COLO668 (cell line): ENCODE measurements around the gene SHPK.
A peak's percentile ranks its signal among the peaks of the same experiment; 100 is the strongest.

Source experiments
- DNase-seq: peaks from one replicate; lab custom pipeline; 2025; ENCODE audit not compliant: unreplicated experiment; lab: John Stamatoyannopoulos, UW

SHPK gene

GRCh38 chr17:3663102-3664011 lies 27.3 kb upstream of the SHPK start:
- DNase-seq: no peak

GRCh38 chr17:3660311-3660891 lies 24.4 kb upstream of the SHPK start:
- no peak for DNase-seq

GRCh38 chr17:3659541-3660111 lies 23.6 kb upstream of the SHPK start:
- no peak for DNase-seq

GRCh38 chr17:3658784-3659449 lies 22.9 kb upstream of the SHPK start:
- no peak for DNase-seq

- DNase-seq: no peak
Measured at GRCh38 chr17:3657874-3658783, 22.1 kb upstream of the SHPK start.

GRCh38 chr17:3657588-3657869 lies 21.5 kb upstream of the SHPK start:
- DNase-seq: no peak

- DNase-seq: no peak
Measured at GRCh38 chr17:3656755-3657587, 20.9 kb upstream of the SHPK start.

- no peak for DNase-seq
Measured at GRCh38 chr17:3656353-3656752, 20.3 kb upstream of the SHPK start.

GRCh38 chr17:3655766-3656165 lies 19.7 kb upstream of the SHPK start:
- no peak for DNase-seq

- DNase-seq: peak; percentile 37
Measured at GRCh38 chr17:3647769-3648555, 11.9 kb upstream of the SHPK start.

- DNase-seq: no peak
Measured at GRCh38 chr17:3647251-3647650, 11.2 kb upstream of the SHPK start.

GRCh38 chr17:3645310-3645709 lies 9.3 kb upstream of the SHPK start:
- no peak for DNase-seq

- DNase-seq: no peak
Measured at GRCh38 chr17:3643889-3644349, 7.9 kb upstream of the SHPK start.

GRCh38 chr17:3641717-3642486 lies 5.9 kb upstream of the SHPK start:
- no peak for DNase-seq

GRCh38 chr17:3641014-3641413 lies 5.0 kb upstream of the SHPK start:
- DNase-seq: no peak

- DNase-seq: peak; percentile 2
Measured at GRCh38 chr17:3639981-3640596, 4.0 kb upstream of the SHPK start.

GRCh38 chr17:3636908-3637373 lies 891 bp upstream of the SHPK start:
- DNase-seq: no peak
